HEK293T (cell line): Measurements from ENCODE around the gene C19orf25.

ENCODE experiments used
- CTCF ChIA-PET: fragments of 350-600 bp; formaldehyde crosslinking; extraction: SDS; loops from one replicate; lab custom pipeline; 2021; ENCODE audit warnings: antibody characterized with exemption, inconsistent platforms; lab: Yijun Ruan, JAX
- POLR2A ChIA-PET: fragments of 350-600 bp; formaldehyde crosslinking; extraction: SDS; loops from one replicate; lab custom pipeline; 2020; ENCODE audit warnings: antibody characterized with exemption, inconsistent platforms; lab: Yijun Ruan, JAX
- DNase-seq: peaks from one replicate; pipeline ENCODE4 v3.0.0; 2012; ENCODE audit warnings: mixed read lengths; ENCODE audit errors: extremely low spot score
- ARNT ChIP-seq: fragments of 450-650 bp; IDR thresholded peaks from 2 replicates; pipeline ENCODE4 v1.6.1; 2017; ENCODE audit warnings: mild to moderate bottlenecking
- BHLHE40 ChIP-seq: fragments of 450-650 bp; IDR thresholded peaks from 2 replicates; pipeline ENCODE4 v1.6.1; 2016; ENCODE audit warnings: mild to moderate bottlenecking, moderate library complexity, borderline replicate concordance
- CTBP1 ChIP-seq: fragments of 450-650 bp; IDR thresholded peaks from 2 replicates; pipeline ENCODE4 v1.6.1; 2016; ENCODE audit warnings: borderline replicate concordance
- ELF4 ChIP-seq: fragments of 450-650 bp; IDR thresholded peaks from 2 replicates; pipeline ENCODE4 v1.6.1; 2017; ENCODE audit warnings: antibody characterized with exemption
- FOXA1 ChIP-seq: fragments of 450-650 bp; IDR thresholded peaks from 2 replicates; pipeline ENCODE4 v1.6.1; 2016; ENCODE audit warnings: mild to moderate bottlenecking
- FOXK2 ChIP-seq: fragments of 450-650 bp; IDR thresholded peaks from 2 replicates; pipeline ENCODE4 v1.6.1; 2016; ENCODE audit warnings: mild to moderate bottlenecking
- FOXM1 ChIP-seq: fragments of 450-650 bp; IDR thresholded peaks from 2 replicates; pipeline ENCODE4 v1.6.1; 2017; ENCODE audit warnings: mild to moderate bottlenecking, borderline replicate concordance
- HDGF ChIP-seq: fragments of 450-650 bp; IDR thresholded peaks from 2 replicates; pipeline ENCODE4 v1.6.1; 2017; ENCODE audit warnings: antibody characterized with exemption, borderline replicate concordance
- L3MBTL2 ChIP-seq: fragments of 450-650 bp; conservative IDR thresholded peaks from 2 replicates; pipeline ENCODE4 v1.6.1; 2016; ENCODE audit warnings: mild to moderate bottlenecking
- LEF1 ChIP-seq: fragments of 450-650 bp; IDR thresholded peaks from 2 replicates; pipeline ENCODE4 v1.6.1; 2017; ENCODE audit warnings: mild to moderate bottlenecking, borderline replicate concordance
- NFRKB ChIP-seq: fragments of 450-650 bp; IDR thresholded peaks from 2 replicates; pipeline ENCODE4 v1.6.1; 2016; ENCODE audit warnings: mild to moderate bottlenecking, moderate library complexity
- SP1 ChIP-seq: fragments of 450-650 bp; IDR thresholded peaks from 2 replicates; pipeline ENCODE4 v1.6.1; 2017
- SUZ12 ChIP-seq: fragments of 450-650 bp; IDR thresholded peaks from 2 replicates; pipeline ENCODE4 v1.6.1; 2016; ENCODE audit warnings: mild to moderate bottlenecking
- TARDBP ChIP-seq: fragments of 450-650 bp; IDR thresholded peaks from 2 replicates; pipeline ENCODE4 v1.6.1; 2016
- ZNF384 ChIP-seq: fragments of 450-650 bp; IDR thresholded peaks from 2 replicates; pipeline ENCODE4 v1.6.1; 2016
- TF ChIP-seq, protein P1 (sequence below): fragments of 450-650 bp; IDR thresholded peaks from 2 replicates; pipeline ENCODE4 v1.6.1; 2016

The C19orf25 gene

DNA sequence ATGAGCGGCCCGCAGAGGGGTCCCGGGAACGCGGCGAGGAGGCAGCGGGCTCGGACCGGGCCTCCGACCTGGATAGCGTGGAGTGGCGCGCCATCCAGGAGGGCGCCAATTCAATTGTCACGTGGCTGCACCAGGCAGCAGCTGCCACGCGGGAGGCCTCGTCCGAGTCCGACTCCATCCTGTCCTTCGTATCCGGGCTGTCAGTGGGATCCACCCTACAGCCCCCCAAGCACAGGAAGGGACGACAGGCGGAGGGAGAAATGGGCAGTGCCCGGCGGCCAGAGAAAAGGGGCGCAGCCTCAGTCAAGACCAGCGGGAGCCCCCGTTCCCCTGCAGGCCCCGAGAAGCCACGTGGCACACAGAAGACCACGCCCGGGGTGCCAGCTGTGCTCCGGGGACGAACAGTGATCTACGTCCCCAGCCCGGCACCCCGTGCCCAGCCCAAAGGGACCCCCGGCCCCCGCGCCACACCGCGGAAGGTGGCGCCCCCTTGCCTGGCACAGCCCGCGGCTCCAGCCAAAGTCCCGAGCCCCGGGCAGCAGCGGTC lies 10.7 kb downstream of the C19orf25 start:
- ChIA-PET POLR2A (no interaction called here), CTCF (no interaction called here)
- no peak for DNase-seq
- TF ChIP-seq LEF1, result no peak
- TF ChIP-seq ARNT, result no peak
- TF ChIP-seq SP1, result no peak
- TF ChIP-seq NFRKB, result no peak
- TF ChIP-seq FOXM1, result no peak
- TF ChIP-seq BHLHE40, result no peak
- no peak for TF ChIP-seq CTBP1
- TF ChIP-seq ZNF384, result no peak
- no peak for TF ChIP-seq FOXK2
- TF ChIP-seq TARDBP, result no peak
- no peak for TF ChIP-seq HDGF
- TF ChIP-seq SUZ12, result no peak
- TF ChIP-seq L3MBTL2, result no peak
- TF ChIP-seq FOXA1, result no peak
- TF ChIP-seq ELF4, result no peak
- TF ChIP-seq, protein P1, sequence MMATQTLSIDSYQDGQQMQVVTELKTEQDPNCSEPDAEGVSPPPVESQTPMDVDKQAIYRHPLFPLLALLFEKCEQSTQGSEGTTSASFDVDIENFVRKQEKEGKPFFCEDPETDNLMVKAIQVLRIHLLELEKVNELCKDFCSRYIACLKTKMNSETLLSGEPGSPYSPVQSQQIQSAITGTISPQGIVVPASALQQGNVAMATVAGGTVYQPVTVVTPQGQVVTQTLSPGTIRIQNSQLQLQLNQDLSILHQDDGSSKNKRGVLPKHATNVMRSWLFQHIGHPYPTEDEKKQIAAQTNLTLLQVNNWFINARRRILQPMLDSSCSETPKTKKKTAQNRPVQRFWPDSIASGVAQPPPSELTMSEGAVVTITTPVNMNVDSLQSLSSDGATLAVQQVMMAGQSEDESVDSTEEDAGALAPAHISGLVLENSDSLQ, result no peak

DNA sequence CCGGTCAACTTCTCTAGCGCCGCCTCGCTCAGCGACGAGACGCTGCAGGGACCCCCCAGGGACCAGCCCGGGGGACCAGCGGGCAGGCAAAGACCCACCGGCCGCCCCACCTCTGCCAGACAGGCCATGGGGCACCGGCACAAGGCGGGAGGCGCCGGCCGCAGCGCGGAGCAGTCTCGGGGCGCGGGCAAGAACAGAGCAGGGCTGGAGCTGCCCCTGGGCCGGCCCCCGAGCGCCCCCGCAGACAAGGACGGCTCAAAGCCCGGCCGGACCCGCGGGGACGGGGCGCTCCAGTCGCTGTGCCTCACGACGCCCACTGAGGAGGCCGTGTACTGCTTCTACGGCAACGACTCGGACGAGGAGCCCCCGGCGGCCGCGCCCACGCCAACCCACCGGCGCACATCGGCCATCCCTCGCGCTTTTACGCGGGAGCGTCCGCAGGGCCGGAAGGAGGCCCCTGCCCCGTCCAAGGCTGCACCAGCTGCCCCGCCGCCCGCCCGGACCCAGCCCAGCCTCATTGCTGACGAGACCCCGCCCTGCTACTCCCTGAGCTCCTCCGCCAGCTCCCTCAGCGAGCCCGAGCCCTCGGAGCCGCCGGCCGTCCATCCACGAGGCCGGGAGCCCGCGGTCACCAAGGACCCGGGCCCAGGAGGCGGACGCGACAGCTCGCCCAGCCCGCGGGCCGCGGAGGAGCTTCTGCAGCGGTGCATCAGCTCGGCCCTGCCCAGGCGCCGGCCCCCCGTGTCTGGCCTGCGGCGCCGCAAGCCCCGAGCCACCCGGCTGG lies 11.3 kb downstream of the C19orf25 start:
- TF ChIP-seq NFRKB, result no peak
- TF ChIP-seq SUZ12, result no peak
- no peak for DNase-seq
- ChIA-PET CTCF (no interaction called here), POLR2A (no interaction called here)

DNA sequence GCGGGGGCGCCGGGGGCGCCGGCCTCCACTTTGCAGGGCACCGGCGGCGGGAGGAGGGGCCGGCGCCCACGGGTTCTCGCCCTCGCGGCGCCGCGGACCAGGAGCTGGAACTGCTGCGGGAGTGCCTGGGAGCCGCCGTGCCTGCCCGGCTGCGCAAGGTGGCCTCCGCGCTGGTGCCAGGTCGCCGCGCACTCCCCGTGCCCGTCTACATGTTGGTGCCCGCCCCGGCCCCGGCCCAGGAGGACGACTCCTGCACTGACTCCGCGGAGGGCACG lies 11.9 kb downstream of the C19orf25 start:
- TF ChIP-seq NFRKB, result no peak
- no peak for TF ChIP-seq TARDBP
- TF ChIP-seq L3MBTL2, result no peak
- no peak for TF ChIP-seq SP1
- TF ChIP-seq FOXM1, result no peak
- no peak for TF ChIP-seq ARNT
- TF ChIP-seq FOXA1, result no peak
- no peak for TF ChIP-seq SUZ12
- TF ChIP-seq HDGF, result no peak
- no peak for TF ChIP-seq ELF4
- TF ChIP-seq CTBP1, result no peak
- ChIA-PET POLR2A (no interaction called here), CTCF (no interaction called here)
- no peak for DNase-seq

DNA sequence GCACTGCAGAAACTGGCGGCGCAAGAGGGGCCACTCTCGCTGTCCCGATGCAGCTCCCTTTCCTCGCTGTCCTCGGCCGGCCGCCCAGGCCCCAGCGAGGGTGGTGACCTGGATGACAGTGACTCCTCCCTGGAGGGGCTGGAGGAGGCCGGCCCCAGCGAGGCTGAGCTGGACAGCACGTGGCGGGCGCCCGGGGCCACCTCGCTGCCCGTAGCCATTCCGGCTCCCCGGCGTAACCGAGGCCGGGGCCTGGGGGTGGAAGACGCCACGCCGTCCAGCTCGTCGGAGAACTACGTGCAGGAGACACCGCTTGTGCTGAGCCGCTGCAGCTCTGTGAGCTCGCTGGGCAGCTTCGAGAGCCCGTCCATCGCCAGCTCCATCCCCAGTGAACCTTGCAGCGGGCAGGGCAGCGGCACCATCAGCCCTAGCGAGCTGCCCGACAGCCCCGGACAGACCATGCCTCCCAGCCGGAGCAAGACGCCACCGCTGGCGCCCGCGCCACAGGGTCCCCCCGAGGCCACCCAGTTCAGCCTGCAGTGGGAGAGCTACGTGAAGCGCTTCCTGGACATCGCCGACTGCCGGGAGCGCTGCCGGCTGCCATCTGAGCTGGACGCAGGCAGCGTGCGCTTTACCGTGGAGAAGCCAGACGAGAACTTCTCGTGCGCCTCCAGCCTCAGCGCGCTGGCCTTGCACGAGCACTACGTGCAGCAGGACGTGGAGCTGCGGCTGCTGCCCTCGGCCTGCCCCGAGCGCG lies 12.4 kb downstream of the C19orf25 start:
- no peak for DNase-seq
- ChIA-PET POLR2A (interaction anchor here (0.8 to 1.1 kb wide), 3 partner anchors 11 to 198 kb away, joined by 3 to 4 read pairs (median 3); partner anchors contain the start of gene CIRBP), CTCF (no interaction called here)
- TF ChIP-seq, protein P1, result no peak
- TF ChIP-seq CTBP1, result no peak
- TF ChIP-seq SUZ12, result no peak
- TF ChIP-seq FOXK2, result no peak
- no peak for TF ChIP-seq FOXA1
- TF ChIP-seq L3MBTL2, result no peak
- no peak for TF ChIP-seq BHLHE40
- no peak for TF ChIP-seq HDGF

DNA sequence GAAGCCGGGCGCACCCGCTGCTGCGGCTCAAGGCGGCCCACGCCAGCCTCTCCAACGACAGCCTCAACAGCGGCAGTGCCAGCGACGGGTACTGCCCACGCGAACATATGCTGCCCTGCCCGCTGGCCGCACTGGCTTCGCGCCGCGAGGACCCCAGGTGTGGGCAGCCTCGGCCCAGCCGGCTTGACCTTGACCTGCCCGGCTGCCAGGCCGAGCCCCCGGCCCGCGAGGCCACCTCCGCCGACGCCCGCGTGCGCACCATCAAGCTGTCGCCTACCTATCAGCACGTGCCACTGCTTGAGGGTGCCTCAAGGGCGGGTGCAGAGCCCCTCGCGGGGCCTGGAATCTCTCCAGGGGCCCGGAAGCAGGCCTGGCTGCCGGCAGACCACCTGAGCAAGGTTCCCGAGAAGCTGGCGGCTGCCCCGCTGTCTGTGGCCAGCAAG lies 13.0 kb downstream of the C19orf25 start:
- no peak for TF ChIP-seq CTBP1
- no peak for TF ChIP-seq L3MBTL2
- CTCF ChIA-PET, result no interaction called here
- DNase-seq, result no peak
- POLR2A ChIA-PET, result interaction anchor here (0.8 to 1.1 kb wide), 3 partner anchors 11 to 197 kb away, joined by 3 to 4 read pairs (median 3); partner anchors contain the start of gene CIRBP

DNA sequence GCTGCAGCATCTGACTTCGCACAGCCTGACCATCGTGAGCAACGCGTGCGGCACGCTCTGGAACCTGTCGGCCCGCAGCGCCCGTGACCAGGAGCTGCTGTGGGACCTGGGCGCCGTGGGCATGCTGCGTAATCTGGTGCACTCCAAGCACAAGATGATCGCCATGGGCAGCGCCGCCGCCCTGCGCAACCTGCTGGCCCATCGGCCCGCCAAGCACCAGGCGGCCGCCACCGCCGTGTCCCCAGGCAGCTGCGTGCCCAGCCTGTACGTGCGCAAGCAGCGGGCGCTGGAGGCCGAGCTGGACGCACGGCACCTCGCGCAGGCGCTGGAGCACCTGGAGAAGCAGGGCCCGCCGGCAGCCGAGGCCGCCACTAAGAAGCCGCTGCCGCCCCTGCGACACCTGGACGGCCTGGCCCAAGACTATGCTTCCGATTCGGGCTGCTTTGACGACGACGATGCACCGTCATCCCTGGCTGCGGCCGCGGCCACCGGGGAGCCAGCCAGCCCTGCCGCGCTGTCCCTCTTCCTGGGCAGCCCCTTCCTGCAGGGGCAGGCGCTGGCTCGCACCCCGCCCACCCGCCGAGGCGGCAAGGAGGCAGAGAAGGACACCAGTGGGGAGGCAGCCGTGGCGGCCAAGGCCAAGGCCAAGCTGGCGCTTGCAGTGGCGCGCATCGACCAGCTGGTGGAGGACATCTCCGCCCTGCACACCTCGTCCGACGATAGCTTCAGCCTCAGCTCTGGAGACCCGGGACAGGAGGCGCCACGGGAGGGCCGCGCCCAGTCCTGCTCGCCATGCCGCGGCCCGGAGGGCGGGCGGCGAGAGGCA lies 13.6 kb downstream of the C19orf25 start:
- CTCF ChIA-PET, result no interaction called here
- TF ChIP-seq SUZ12 (no peak), L3MBTL2 (no peak), CTBP1 (no peak), TARDBP (no peak), FOXA1 (no peak), FOXM1 (no peak), BHLHE40 (no peak), SP1 (no peak), ELF4 (no peak), ZNF384 (no peak), ARNT (no peak), HDGF (no peak)
- no peak for DNase-seq
- POLR2A ChIA-PET, result interaction anchor here (1.1 kb wide), 2 partner anchors 20 to 197 kb away, joined by 3 to 4 read pairs; partner anchors contain the start of gene CIRBP
